Lung (tissue), 12 donors: ENCODE results near the gene SUV39H1. TPM values are rescaled to one million over a fixed set of nuclear protein-coding genes. Genes with fewer than 3 reads are reported as not detected.
"Not testable (repeated sequence)": the region's sequence is repeated elsewhere in the genome, so short reads cannot be mapped to it uniquely, and the experiment has no call there.

Source experiments
- ATAC-seq: fragments of 200-7000 bp; cut with Tn5 transposase; one replicate; pipeline ENCODE4 v1.9.1; 2020; ENCODE audit warnings: moderate number of reproducible peaks; ENCODE audit not compliant: insufficient read depth, low FRiP score
- DNase-seq, 3 donors: peaks; one replicate each; pipeline ENCODE4 v3.0.0-alpha.2; 2013 to 2017
- H3K27ac ChIP-seq, 2 donors: one replicate each; pipeline ENCODE4 v1.5.1; 2013; ENCODE audit warnings: mild to moderate bottlenecking in 2 of 2, moderate library complexity in 2 of 2, control low read depth in 1 of 2, inconsistent platforms in 1 of 2, low read depth in 1 of 2, low read length in 1 of 2
- H3K27me3 ChIP-seq, 3 donors: one replicate each; pipeline ENCODE4 v1.5.1; 2013; ENCODE audit warnings: low read length in 2 of 3; ENCODE audit not compliant: control insufficient read depth in 3 of 3, insufficient read depth in 3 of 3
- H3K36me3 ChIP-seq, 4 donors: one replicate each; pipeline ENCODE4 v1.5.1; 2013; ENCODE audit warnings: low read length in 4 of 4, mild to moderate bottlenecking in 1 of 4, moderate library complexity in 1 of 4; ENCODE audit not compliant: control insufficient read depth in 4 of 4, insufficient read depth in 4 of 4
- H3K4me1 ChIP-seq, 5 donors: one replicate each; pipeline ENCODE4 v1.5.1; 2013; ENCODE audit warnings: low read length in 5 of 5, mild to moderate bottlenecking in 2 of 5, moderate library complexity in 1 of 5; ENCODE audit not compliant: control insufficient read depth in 5 of 5, insufficient read depth in 5 of 5
- H3K4me3 ChIP-seq: one replicate; pipeline ENCODE4 v1.5.1; 2013; ENCODE audit warnings: mild to moderate bottlenecking, control low read depth, moderate library complexity
- H3K9ac ChIP-seq, 2 donors: one replicate each; pipeline ENCODE4 v1.5.1; 2013; ENCODE audit warnings: low read length in 2 of 2, control low read depth in 1 of 2; ENCODE audit not compliant: insufficient read depth in 1 of 2
- H3K9me3 ChIP-seq, 4 donors: one replicate each; pipeline ENCODE4 v1.5.1; 2013; ENCODE audit warnings: low read length in 3 of 4, mild to moderate bottlenecking in 1 of 4, moderate library complexity in 1 of 4; ENCODE audit not compliant: control insufficient read depth in 4 of 4, insufficient read depth in 3 of 4
- CTCF ChIP-seq: IDR thresholded peaks from 2 replicates; pipeline ENCODE4 v1.5.1; 2012; ENCODE audit warnings: mild to moderate bottlenecking; ENCODE audit errors: control extremely low read depth, extremely low read depth
- WGBS, 2 donors: extraction: QIAGEN DNeasy Blood & Tissue Kit; methylation state at CpG; one replicate each; pipeline ENCODE4 v1.1.7; 2013; 5-methylcytosine and 5-hydroxymethylcytosine counted together
- polyA plus RNA-seq, 2 donors: library from polyadenylated mRNA; stranded (reverse); fragments of 200-250 nt; gene quantifications; one replicate each; pipeline ENCODE4 v1.2.1, GENCODE V29; 2013
- total RNA-seq, 2 donors: library from RNA; depleted of rRNA in 1 of 2; stranded (reverse); fragments of >200 nt in 1 of 2; gene quantifications; one replicate each; pipeline ENCODE4 v1.2.1, GENCODE V29; 2014 to 2021
- donor health status: control.
- donor health status: control.
- donor health status: Bipolar disorder and iron deficiency.
- donor health status: healthy.
- donor health status: DM: yes; HTN: yes; CAD: no.

Gene SUV39H1
- total and polyA plus RNA-seq, 4 donors = 2.4 to 6.8 (median 4.1) TPM

DNA sequence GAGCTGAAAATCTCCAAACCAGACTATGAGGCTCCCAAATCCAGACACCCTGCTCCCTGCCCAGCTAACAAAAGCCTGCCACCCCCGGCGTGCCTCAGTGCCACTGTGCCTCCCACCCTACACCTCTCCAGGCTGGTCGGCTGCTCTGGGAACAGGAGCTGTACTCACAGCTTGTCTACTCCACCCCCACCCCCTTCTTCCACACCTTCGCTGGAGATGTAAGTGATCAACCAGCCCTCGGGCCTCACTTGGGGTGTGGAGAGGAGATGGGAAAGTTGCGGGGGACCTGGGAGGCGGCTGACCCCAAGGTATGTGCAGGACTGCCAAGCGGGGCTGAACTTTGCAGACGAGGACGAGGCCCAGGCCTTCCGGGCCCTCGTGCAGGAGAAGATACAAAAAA, 11.1 kb upstream of the SUV39H1 start:
- H3K4me3 ChIP-seq = no peak overlapping the region

GRCh38 chrX:48688531-48689150, 7.9 kb upstream of the SUV39H1 start:
- peaks cover 0 to 7% (median 0%) of the 10 kb centered on the region in 3 donors for H3K27me3 ChIP-seq
- 66 to 85% methylated on average over 11 to 19 of the region's 19 CpGs for WGBS, 2 donors
- DNase-seq = no peak

More for the DNA sequence above, 11.1 kb upstream of the SUV39H1 start:
- DNase-seq (no peak), ATAC-seq (no peak)
- WGBS, 2 donors = 79 to 84% methylated on average over 12 of the region's 12 CpGs
- H3K27me3 ChIP-seq = no peaks in the 10 kb centered on the region
- no peak overlapping the region for H3K27ac ChIP-seq
- no peak for TF ChIP-seq CTCF
- H3K36me3 ChIP-seq = no peaks in the 10 kb centered on the region
- no peaks in the 10 kb centered on the region for H3K4me1 ChIP-seq
- no peak overlapping the region for H3K9ac ChIP-seq
- H3K9me3 ChIP-seq = no peaks in the 10 kb centered on the region

DNA sequence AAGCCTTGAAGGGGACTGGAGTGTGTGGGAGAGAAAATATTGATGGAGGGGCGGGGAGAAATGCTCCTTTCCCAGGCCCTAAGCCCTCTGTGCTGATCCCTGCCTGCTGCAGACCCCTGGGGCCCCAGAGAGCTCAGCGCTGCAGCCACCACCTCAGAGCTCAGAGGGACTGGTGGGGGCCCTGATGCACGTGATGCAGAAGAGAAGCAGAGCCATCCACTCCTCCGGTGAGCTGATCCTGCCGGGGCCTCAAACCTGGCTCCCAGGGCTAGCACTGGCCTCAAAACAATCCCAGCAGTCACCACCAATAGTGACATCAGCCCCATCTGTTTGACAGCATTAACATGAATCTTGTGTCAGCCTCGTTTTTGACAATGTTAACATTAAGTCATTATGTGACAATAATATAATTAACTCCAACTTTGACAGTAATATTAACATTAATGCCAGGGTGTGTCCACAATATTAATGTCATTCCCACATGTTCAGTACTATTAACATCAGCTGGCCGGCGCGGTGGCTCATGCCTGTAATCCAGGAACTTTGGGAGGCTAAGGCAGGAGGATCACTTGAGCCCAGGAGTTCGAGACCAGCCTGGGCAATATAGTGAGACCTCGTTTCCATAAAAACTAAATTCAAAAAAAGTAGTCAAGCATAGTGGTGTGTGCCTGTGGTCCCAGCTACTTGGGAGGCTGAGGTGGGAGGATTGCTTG, 7.2 kb upstream of the SUV39H1 start:
- H3K27me3 ChIP-seq = peaks cover 0 to 8% (median 0%) of the 10 kb centered on the region in 3 donors
- no peak for TF ChIP-seq CTCF
- no peaks in the 10 kb centered on the region for H3K9me3 ChIP-seq
- no peaks in the 10 kb centered on the region for H3K36me3 ChIP-seq
- DNase-seq (no peak), ATAC-seq (no peak)
- no peak overlapping the region for H3K27ac ChIP-seq
- H3K9ac ChIP-seq = no peak overlapping the region
- WGBS, 2 donors = 60 to 85% methylated on average over 9 to 11 of the region's 11 CpGs
- H3K4me1 ChIP-seq = no peaks in the 10 kb centered on the region
- H3K4me3 ChIP-seq = no peak overlapping the region

More at GRCh38 chrX:48688531-48689150, 7.9 kb upstream of the SUV39H1 start:
- no peak for TF ChIP-seq CTCF
- Histone ChIP-seq H3K9me3 (no peaks in the 10 kb centered on the region), H3K9ac (no peak overlapping the region), H3K36me3 (no peaks in the 10 kb centered on the region), H3K4me1 (no peaks in the 10 kb centered on the region), H3K27ac (no peak overlapping the region), H3K4me3 (no peak overlapping the region)
- no peak for ATAC-seq

DNA sequence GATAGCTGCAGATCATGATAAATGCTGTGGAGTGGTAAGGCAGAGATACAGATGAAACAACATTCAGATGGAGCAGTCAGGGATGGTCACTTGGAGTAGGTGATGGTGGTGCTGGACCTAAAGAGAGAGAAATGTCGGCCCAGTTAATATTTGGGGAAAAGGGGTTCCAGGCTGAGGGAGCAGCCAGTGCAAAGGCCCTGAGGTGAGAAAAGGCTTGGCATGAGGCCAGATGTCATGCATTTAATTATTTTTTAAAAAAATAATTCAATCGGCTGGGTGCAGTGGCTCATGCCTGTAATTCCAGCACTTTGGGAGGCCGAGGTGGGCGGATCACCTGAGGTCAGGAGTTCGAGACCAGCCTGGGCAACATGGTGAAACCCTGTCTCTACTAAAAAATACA, 4.8 kb upstream of the SUV39H1 start:
- H3K4me1 ChIP-seq = not testable (repeated sequence)

More for the DNA sequence above, 4.8 kb upstream of the SUV39H1 start:
- H3K27me3 ChIP-seq = peaks cover 0 to 11% (median 0%) of the 10 kb centered on the region in 3 donors
- not testable (repeated sequence) for DNase-seq, H3K36me3 ChIP-seq, ATAC-seq, H3K9ac ChIP-seq, H3K4me3 ChIP-seq, H3K27ac ChIP-seq, H3K9me3 ChIP-seq
- 78 to 79% methylated on average over 5 of the region's 5 CpGs for WGBS, 2 donors
